Right hindlimb (tissue), 1 donor: ENCODE measurements around the gene CAPN7.
A peak's percentile ranks its signal among the peaks of the same experiment; 100 is the strongest.

ENCODE experiments used
- DNase-seq: peaks from one replicate; pipeline ENCODE4 v3.0.0-alpha.2; 2018

Gene CAPN7

DNA sequence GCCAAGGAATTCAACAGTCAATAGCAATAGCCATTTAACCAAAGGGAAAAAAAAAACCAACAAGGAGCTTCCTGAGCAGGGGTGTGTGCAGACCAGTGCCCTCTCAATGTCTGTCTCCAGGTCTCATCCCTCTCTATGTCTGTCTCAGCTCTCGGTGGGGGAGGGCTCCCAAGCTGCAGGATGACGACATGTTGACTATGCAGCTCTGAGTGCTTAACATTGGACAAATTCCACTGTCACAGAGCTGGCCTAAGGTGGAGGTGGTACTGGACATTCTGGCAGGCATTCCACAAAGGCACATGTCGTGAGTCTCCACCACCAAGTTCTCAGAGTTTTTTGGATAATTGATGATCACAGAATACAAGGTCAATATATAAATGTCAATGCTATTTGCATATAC, 2.0 kb upstream of the CAPN7 start:
- DNase-seq = no peak

DNA sequence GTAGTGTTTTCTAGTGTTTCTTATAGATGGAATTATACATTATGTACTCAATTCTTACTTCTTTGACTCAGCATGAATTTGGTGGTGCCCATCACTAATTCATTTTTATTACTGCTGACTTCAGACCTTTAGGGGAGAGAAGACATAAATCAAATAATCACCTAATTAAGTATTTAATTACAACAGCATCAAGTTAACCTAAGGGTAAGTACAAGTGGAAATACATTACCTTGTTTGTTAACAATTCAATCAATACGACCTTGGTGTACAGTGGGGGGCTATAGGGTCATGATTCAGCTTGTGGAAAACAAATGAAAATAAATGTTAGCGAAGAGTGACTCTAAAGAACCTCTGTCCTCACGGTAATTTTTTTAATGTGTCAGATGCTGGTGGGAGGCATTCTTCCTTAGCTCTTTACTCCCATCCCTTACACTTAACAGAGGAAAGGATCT, 538 bp upstream of the CAPN7 start:
- no peak for DNase-seq

DNA sequence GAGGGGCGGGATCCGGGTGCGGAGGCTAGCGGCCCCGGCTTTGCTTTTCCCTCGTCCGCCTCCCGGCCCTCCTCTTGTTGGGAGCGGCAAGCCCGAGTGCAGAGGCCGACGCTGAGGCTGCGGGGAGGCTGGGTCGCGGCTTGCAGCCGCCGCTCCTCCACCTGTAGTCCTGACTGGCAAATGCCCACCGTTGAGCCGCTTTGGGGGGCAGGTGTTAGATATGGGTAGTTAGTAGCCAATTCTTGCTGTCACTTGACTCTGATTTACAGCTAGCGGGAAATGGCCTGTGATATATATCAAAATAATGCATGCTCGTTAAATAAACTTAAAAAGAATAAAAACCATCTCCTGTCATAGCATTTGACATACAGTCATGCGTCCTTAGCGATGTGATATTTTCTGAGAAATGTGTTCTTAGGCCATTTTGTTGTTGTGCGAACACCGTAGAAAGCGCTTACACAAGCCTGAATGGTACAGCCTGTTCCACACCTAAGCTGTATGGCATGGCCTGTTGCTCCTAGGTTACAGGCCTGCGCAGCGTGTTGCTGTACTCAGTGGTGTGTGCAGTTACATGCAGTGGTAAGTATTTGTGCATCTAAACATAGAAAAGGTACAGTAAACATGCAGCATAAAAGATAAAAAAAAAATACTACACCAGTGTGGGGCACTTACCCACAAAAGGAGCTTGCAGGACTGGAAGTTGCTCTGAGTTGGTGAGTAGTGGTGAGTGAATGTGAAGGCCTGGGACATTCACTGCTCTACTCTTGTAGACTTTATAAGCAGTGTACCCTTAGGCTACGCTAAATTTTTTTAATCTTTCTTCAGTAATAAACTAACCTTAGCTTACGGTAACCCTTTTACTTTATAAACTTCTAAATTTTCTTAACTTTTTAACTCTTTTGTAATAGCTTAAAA, 873 bp downstream of the CAPN7 start:
- peak; percentile 32 for DNase-seq

DNA sequence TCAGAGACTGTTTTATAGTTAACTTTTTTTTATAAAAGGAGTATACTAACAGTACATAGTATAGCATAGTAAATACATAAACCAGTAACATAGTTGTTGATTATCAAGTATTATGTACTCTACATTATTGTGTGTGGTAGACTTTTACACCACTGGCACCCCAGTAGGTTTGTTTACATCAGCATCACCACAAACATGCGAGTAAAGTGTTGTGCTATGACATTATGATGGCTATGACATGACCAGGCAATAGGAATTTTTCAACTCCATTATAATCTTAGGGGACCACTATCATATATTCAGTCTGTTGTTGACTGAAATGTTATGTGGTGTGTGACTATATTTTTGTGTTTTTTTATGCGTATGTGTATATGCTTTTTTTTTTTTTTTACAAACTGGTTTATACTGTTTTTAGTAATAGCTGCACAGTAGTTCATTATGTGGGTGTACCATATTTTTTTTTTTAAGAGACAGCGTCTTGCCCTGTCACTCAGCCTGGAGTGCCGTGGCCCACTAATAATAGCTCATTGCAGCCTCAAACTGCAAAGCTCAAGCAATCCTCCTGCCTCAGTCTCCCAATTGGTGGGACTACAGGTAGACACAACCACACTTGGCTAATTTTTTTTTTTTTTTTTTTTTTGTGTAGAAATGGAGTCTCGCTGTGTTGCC, 1.9 kb downstream of the CAPN7 start:
- DNase-seq = no peak

DNA sequence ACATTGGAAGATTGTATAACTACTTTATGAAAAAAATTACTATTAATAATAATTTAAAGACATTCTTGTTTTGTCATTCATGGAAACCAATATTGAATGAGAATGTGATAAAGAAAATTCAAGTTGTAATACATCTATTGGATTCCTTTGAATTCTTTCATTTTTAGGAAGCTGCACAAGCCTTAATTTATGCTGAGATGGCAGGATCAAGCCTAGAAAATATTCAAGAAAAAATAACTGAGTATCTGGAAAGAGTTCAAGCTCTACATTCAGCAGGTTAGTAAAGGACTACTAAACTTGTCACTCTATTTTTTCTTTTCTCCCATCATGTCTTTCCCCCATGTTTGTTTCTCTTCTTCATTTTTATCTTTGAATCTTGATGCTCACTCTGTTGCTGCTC, 5.9 kb downstream of the CAPN7 start:
- DNase-seq = no peak

DNA sequence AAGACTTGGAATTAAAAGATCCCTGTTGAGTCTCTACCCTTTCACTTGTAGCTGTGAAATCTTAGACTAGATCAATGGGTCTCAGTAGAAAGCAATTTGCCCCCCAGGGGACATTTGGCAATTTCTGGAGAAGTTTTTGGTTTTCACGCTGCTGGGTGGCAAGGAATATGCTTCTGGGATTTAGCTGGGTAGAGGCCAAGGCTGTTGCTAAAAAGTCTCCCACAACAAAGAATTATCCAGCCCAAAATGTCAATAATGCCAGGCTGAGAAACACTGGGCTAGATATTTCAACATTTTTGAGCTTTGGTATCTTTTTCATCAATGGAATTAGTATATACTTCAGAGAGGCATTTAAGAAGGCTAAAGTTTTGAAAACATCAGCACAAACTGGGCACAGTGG, 8.7 kb downstream of the CAPN7 start:
- no peak for DNase-seq

DNA sequence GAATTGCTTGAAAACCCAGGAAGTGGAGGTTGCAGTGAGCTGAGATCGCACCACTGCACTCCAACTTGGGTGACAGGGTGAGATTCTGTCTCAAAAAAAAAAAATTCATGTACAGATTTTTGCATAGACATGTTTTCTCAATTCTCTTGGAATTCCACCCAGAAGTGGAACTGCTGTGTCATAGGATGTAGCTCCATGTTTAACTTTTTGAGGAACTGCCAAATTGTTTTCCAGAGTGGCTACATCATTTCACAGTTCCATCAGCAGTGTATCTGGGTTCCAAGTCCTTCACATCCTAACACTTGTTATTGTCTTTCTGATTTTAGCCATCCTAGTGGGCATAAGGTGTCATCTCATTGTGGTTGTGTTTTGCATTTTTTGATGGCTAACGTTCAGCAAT, 9.9 kb downstream of the CAPN7 start:
- DNase-seq = no peak

DNA sequence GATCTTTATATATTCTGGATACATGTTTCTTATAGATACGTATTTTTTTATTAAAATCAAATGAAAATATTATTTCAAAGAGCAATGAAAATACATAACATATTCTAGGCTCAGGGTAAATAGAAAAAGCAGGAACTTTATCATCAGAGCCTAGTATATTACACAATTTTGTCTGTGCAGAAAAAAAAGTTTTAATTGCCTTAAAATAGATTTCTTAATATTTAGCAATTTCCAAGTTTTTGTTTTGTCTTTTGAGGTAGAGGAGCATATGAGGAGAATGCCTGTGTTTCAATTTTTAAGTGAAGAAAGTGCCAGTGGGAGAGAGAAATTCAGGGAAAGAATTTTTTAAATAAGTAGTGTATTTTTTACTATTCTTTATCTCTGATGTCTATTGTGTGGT, 10.5 kb downstream of the CAPN7 start:
- no peak for DNase-seq

DNA sequence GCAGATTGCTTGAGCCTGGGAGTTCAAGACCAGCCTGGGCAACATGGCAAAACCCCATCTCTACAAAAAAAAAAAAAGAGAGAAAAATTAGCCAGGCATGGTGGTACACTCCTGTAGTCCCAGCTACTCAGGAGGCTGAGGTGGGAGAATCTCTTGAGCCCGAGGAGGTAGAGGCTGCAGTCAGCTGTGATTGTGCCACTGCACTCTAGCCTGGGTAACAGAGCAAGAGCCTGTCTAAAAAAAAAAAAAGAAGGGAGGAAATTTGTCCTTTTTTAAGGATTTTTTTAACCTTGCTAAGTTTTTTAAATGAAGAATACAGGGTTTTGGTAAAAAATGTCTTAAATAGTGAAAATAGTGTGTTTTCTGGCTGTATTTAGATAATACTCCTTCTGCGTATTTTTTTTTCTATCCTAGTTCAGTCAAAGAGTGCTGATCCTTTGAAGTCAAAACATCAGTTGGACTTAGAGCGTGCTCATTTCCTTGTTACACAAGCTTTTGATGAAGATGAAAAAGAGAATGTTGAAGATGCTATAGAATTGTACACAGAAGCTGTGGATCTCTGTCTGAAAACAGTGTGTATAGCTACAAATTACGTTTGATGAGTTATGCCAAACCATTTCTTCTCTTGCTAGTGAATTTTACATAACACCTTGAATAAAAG, 11.1 kb downstream of the CAPN7 start:
- no peak for DNase-seq

DNA sequence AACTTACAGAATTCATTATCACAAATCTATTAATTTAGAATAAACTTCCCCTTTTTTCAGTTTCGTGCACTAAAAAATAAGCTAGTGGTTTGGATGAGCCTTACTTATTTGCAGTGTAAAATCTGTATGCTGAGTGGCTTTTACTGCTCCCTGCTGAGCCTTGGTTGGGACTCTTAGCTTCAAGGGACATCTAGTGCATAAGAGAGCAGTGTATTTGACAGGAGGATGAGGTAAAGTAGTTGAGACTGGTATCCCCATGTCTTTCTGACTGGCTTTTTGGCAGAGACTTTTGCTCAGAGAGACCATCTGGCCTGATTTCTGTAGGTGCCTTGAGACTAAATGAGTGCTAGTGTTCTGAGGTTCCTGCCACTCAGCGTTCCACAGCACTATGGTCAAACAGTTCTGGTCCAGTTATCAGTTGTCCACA, 11.8 kb downstream of the CAPN7 start:
- DNase-seq = no peak

DNA sequence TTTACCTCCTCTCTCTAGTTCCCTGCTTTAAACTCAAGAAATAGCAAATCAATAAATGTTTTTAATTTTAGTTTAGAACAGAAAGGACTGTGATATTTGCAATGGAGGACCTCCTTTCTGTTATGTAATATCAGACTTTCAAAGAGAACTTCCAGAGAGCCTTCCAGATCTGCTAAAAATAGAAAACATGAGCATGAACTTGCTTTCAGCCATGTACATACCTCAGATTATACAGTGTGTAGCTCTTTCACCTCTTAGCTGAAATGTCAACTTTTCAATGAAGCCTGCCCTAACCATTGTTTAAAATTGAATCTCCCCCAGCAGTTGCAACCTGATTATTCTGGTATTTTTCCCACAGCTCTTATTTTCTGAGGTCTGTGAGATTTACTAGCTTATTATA, 12.6 kb downstream of the CAPN7 start:
- no peak for DNase-seq

DNA sequence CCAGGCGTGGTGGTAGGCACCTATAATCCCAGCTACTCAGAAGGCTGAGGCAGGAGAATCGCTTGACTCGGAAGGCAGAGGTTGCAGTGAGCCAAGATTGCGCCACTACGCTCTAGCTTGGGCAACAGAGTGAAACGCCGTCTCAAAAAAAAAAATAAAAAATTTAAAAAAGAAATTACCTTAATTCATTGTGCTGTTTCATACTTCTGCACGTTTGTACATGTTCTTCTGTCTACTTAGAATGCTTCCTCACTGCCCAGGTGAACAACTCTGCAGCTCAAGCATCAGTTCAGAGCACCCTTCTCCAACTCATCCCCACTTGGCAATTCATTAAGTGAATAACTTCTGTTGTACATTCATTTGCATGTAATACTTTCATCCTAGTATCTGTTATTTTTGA, 14.0 kb downstream of the CAPN7 start:
- DNase-seq = no peak

DNA sequence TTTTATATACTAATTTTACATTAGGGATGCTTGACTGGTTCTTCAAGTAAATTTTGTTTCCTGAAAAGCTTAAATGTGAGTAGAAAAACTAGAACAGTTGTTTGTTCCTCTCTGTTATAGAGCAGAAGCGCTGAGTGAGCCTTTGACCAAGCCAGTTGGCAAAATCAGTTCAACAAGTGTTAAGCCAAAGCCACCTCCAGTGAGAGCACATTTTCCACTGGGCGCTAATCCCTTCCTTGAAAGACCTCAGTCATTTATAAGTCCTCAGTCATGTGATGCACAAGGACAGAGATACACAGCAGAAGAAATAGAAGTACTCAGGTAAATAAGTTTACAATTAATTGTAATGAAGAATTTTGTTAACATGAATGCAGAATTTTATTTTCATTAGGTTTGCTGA, 14.6 kb downstream of the CAPN7 start:
- no peak for DNase-seq

DNA sequence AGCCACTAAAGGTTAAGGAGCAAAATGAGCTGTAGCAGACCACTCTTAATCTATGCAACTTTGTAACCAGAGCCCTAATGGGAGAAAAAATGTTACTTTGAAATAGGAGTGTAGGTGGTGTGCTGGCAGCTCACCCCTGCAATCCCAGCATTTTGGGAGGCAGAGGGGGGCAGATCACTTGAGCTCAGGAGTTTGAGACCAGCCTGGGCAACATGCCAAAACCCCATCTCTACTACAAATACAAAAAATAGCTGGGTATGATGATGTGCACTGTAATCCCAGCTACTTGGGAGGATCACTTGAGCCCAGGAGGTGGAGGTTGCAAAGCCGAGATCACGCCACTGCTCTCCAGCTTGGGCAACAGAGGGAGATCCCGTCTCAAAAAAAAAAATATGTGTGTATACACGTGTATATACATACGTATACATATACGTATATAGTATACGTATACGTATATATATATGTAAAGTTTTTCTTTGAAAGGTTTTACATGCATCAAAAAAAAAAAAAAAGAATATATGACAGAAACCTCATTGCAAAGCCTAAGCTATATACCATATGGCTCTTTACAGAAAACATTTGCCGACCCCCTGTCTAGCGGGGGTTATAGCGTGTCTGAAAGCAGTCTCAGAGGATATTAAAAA, 15.7 kb downstream of the CAPN7 start:
- no peak for DNase-seq

DNA sequence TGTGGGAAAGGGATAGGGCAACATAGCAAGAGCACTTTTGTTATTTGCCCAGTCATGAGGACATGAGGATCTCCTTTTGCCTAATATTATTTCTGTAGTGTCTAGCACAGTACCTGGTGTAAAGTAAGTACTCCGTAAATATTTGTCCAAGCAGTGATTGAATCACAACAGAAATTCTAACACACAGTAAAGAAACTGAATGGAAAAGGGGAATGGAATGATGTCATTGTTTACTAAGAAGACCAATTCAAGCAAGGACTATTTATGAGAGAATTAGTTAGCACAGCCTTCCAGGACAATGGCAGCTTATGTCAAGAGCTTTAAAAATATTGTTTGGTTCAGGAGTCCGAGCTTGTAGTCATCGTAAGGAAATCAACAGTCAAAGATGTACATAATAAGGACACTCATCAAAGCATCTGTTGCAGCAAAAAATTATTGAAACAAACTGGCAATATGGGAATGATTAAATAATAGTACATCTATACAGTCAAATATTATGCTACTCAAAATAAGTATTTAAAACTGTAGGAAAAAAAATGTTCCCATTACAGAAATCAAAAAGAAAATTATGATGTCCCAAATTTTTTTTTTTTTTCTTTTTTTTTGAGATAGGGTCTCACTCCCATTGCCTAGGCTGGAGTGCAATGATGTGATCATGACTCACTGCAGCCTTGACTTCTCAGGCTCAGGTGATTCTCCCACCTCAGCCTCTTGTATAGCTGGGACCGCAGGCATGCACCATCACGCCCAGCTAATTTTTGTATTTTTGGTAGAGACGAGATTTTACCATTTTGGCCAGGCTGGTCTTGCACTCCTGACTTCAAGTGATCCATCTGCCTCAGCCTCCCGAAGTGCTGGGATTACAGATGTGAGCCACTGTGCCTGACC, 17.9 kb downstream of the CAPN7 start:
- DNase-seq = no peak

DNA sequence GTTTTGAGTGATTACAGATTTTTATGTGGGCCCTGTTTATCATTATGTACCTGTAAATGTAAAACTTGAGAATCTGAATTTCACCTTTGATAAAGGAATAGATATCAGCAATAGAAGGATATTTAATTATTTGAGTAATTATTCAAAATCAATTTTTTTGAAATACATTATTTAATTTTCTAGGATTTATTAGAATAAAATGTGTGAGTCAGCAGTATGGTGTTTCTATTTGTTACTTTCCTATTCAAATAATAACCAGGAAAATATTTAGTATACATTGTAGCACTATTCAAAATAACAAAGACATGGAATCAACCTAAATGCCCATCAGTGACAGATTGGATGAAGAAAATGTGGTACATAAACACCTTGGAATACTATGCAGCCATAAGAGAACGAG, 22.1 kb downstream of the CAPN7 start:
- no peak for DNase-seq

DNA sequence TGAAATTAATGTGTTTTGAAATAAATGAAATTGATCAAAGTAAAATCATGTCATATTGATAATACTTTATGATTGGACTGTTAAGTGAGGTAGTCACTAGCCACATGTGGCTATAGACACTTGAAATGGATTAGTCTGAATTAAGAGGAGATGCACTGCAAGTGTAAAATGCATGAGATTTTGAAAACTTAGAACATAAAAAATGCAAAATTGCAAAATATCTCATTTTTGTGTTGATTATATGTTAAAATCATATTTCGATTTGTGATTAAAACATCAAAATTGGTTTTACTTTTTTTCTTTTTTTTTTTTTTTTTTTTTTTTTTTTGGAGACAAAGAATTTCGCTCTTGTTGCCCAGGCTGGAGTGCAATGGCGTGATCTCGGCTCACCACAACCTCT, 23.2 kb downstream of the CAPN7 start:
- no peak for DNase-seq

DNA sequence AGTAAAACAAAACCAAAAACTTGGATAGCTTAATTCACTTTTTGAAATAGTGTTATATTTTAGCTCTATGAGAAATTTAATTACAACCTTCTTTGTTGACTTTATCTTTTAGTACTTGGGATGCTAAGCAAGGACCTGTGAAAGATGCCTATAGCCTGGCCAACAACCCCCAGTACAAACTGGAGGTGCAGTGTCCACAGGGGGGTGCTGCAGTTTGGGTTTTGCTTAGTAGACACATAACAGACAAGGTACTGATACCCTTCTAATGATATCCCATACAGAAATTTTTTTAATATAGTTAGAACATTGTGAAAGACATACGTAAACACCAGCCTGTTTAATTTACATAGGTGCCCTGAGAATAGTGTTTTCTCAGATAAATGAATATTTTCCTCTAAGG, 35.3 kb downstream of the CAPN7 start:
- peak; percentile 41 for DNase-seq

DNA sequence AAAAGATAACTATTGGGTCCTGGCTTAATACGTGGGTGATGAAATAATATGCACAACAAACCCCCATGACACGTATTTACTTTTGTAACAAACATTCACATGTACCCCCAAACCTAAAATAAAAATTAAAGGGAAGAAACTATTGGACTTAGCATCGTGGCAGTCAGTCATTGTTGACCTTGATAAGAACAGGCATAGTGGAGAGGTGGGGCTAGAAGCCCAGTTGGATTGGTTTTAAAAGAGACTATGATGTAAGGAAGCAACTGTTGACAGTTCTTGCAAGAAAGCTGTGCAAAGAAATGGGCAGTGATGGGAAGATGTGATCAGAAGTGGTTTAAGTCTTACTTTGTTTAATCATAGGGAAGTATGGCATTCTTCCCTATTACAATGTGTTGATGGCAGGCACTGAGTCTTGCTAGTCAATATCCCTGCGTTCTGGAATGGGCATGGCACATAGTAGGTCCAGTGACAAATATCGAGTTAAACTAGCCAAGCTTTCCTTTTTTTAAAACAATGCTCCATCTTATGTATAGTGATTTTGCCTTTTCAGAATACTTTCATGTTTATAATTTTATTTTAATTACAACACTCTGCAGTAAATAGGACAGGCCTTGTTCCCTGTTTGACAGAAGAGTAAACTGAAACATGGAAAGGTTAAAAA, 37.9 kb downstream of the CAPN7 start:
- no peak for DNase-seq

DNA sequence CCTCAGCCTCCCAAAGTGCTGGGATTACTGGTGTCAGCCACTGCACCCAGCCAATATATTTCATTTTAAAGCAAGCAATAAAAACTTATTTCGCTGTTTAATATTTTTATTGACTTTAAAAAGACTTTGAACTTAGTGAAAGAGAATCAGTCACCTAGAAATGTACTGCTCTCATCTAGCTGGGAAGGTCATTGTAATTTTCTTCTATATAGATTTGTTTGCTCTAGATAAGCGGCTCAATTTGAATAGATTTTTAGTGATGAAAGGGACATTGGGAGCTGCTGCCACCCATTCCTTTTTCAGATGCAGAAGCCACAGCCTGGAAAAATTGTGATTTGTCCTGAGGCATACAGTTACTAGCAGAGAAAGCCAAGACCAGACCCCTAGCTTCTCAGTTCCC, 40.1 kb downstream of the CAPN7 start:
- DNase-seq = no peak

DNA sequence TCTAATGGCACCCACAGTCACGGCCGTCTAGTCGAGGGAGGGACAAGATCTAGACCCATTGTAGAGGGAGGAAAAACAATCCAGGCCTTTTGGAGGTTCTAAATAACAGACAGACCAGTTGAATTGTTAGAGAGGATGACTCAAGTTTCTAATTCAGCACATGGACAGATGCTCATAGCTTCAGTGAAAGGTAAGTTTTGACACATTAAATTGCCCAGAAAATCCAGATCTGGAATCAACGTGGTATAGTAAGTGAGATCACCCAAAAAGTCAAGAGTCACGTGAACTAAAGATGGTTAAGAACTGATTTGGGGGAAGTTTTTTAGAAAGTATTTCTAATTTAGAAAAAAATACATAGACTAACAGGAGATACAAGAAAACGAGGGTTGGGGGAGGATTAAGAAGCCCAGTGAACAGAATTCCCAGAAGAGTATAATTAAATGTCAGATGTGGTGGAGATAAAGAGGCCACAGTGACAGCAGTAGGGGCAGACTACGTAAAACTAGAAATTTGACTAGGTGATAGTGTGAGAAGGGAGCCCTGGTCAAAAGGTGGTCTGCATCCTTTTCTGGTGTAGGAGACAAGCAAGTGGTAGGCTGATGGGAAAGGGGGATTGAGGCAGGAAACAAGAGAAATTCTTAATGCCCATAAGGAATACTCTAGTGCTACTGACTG, 47.1 kb downstream of the CAPN7 start:
- DNase-seq = no peak
